ENCODE results near the gene NCK2.

Gene NCK2

GRCh38 chr2:105777506-105778055, 32.9 kb downstream of the NCK2 start:
- DNase-seq (ENCODE audit: low read depth) = no peak

DNA sequence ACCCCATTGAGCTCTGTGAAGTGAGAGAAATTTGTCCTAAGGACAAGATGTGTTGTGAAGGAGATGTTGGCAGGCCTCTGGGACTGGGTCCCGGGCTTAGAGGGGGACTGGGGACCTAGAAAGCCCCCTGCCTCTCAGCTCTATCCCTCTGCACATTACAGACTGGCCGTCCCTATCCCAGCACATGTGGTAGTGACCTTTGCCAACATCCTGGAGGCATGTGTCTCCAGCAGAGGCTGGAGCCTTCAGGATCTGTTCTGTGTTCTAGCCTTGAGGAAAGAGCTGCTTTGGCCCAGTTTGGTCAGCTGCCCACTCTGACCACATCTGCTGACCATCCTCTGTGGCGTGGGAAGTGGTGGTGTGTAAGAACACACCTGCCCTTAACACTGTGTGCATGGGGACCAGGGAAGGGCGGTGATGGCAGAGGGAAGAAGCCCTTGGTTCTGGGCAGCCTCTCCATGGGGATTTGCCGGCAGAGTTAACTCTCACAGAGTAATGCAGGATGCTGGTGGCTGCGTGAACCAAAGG, 33.4 kb downstream of the NCK2 start:
- no peak for DNase-seq (ENCODE audit: low read depth)

DNA sequence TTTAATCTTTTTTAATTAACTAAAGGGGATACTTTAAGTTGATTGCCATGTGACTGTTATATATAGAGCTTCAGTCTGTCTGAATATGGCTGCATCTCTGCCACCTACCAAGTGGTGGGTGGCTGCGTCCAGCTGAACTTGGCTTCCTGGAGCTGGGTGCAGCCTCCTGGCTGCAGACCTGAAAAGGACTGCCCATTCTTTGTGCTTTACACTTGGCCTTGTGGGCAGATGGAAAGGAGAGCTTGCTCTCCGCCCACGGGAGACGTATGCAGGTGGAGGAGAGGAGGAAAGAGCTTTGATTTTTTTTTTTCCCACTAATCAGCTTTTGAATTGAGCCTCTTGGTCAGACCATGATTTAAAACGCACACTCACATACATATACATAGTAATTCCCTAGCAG, 34.7 kb downstream of the NCK2 start:
- DNase-seq (ENCODE audit: low read depth) = no peak

DNA sequence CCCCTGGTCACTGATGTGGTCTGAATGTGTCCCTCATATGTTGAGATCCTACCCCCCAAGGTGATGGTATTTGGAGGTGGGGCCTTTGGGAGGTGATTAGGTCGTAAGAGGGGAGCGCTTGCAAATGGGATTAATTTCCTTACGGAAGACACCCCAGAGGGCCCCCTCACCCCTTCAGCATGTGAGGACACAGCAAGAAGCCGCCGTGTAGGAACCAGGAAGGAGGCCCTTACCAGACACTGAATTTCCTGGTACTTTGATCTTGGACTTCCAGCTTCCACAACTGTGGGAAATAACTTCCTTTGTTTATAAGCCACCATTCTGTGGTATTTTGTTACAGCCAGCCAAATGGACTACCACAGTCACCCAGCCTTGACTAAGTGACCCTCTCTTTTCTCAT, 35.9 kb downstream of the NCK2 start:
- no peak for DNase-seq (ENCODE audit: low read depth)

DNA sequence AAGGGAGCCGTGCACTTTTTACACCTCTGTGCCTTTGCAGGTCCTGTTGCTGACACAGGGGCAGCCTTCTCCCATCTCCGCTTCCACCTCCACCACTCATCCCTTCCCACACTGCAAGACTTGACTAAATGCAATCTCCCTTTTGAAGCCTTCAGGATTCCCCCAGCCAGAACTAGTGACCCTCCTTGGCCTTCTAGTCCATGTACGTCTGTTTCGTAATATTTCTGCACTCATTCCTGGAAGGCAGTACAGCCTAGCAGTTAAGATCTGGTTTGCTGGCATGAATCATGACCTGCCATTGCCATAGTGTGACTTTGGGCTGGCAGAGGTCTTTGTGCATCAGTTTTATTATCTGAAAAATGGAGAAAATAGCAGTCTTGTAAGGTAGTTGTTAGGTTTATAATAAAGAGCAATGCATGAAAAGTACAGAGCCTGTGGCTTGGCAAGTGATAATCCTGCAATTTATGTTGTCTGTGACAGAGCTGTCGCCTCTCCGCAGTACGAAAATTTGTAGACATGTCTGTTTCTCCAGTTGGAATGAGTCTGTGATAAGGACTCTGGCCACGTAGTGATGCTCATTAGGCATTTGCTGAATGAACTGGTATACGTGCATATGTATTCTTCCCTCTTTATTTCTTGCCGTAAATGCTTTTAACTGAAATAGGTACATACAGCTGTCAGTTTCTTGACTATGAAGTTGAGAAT, 36.7 kb downstream of the NCK2 start:
- no peak for DNase-seq (ENCODE audit: low read depth)

- DNase-seq (ENCODE audit: low read depth) = no peak
These were observed 37.4 kb downstream of the NCK2 start for GRCh38 chr2:105782123-105782522.

DNA sequence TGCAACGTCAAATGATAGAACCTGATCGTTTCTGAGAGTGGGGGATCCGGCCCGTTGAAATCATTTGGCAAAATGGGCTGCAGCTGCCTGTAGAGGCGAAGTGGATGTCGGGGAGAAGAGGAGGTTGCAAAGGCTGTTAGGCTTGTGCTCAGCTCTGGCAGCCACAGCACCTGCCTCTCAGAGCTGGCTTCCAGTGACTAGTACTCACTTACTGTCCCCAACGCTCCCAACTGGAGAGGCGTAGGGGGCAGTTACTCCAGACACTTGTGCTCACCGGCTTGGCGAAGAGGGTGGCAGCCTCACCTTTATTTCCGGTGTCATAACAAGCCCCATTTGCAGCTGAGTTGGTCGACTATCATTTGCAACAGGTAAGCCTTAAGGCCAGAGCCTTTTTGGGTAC, 37.9 kb downstream of the NCK2 start:
- DNase-seq (ENCODE audit: low read depth) = no peak

DNA sequence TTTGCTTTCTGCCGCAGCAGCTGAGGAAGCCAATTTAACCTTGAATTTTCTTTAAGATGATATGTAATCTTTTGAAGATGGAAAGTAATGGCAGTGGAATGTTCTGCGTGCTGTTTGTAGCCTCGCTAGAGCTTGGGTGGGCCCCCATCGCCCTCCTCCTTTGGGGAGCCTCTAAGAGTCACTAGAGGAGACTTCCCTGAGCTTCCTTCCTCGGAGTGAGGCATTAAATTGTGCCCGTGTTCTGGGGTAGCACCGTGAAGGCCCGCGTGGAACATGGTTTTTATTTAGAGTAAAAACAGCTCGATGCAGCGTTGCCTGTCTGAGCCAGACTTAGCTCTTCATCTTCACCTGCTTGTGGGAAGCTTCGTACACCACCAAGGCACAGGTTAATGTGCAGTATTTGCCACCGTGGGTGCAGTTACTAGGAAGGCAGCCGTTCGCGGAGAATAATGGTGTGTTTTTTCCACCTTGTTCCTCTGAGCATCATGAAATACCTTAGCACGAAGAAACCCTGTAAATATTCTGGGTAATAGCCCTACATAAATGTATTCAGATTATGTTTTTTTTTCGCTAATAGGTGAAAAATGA, 38.5 kb downstream of the NCK2 start:
- no peak for DNase-seq (ENCODE audit: low read depth)

DNA sequence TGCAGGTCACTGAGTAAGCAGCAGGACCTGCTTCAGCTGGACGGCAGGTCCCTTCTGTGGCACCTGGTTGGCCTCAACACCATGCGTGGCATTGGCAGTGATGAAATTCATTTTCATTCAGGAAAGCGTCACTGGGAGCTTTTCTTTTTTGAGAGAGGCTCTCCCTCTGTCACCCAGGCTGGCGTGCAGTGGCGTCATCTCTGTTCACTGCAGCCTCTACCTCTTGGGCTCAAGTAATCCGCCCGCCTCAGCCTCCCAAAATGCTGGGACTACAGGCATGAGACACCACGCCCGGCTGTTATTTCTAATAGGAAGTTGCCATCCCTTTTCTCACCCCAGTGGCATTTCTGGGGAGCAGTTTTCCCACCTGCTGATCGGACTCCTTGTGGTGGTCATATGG, 39.3 kb downstream of the NCK2 start:
- no peak for DNase-seq (ENCODE audit: low read depth)

- no peak for DNase-seq (ENCODE audit: low read depth)
These were observed 39.9 kb downstream of the NCK2 start for GRCh38 chr2:105784589-105784988.

DNA sequence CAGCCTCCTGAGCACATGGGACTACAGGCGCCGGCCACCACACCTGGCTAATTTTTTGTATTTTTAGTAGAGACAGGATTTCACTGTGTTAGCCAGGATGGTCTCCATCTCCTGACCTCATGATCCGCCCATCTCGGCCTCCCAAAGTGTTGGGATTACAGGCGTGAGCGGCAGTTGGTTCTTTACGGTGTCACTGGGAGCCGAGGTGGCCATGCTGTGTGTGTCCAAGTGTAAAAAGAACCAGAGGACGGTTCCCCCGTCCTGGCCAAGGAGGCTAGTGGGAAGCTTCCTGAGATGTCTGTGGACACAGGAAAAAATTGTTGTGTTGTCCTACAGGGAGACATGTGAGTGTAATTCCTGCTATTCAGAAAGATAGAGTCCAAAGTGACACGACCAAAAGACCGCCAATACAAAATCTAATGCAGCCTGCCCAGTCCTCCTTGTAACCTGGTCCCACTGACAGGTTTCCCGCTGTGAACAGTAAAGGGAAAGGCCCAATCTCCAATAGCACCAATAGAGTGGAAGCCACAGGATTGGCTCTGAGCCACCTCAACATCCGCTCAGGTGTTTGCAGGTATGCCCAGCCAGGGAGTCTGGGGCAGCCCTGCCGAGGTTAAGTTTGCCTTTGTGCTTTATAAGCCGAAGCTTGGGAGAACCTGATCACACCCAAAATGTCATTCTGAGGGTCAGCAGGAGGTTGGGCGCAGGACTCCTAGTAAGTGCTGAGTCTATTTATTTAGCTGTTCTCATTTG, 40.6 kb downstream of the NCK2 start:
- no peak for DNase-seq (ENCODE audit: low read depth)

DNA sequence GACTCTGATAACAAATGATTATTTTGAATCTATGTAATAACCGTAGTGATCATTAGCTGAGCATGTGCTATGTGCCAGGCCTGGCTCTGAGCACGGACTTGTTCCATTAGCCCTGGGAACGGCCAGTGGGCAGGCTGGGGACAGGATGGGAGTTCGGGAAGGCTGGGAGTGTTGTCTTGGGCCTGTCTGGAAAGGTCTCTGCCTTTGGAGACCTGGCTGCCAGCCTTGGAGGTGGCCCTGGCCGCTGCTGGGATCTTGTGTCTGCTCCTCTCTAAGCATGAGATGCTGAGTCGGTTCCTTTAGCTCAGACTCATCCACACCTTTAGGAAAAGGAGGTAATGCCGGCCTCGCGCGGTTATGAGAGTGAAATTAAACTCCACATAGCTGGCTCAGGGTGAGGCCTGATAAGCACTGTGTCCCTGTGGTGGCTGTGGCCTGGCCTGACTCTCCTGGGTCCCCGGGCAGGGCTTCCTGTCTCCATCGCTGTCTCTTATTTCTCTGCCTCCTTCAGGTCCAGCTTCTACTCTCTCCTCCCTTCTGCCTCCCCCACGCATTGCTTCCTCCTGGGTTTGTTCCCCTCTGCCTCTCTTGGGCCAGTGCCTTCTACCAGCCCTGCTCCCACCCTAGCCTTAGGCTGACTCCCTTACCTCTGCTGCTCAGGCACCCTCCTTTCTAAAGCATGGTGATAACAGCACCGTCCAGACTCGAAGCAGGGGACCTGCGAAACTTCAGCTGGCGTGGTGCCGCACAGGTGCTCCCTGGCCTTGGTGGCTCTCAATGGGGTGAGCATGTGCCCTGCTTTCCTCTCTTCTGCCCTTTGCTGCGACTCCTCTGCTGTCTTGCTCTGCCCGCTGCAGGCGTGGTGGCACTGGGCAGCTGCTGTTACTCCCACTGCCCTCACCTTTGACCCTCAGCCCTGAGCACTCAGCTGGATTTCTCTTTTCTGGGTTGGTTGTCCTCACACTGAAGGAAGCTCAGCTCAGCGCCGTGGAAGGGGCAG, 41.8 kb downstream of the NCK2 start:
- no peak for DNase-seq (ENCODE audit: low read depth)

DNA sequence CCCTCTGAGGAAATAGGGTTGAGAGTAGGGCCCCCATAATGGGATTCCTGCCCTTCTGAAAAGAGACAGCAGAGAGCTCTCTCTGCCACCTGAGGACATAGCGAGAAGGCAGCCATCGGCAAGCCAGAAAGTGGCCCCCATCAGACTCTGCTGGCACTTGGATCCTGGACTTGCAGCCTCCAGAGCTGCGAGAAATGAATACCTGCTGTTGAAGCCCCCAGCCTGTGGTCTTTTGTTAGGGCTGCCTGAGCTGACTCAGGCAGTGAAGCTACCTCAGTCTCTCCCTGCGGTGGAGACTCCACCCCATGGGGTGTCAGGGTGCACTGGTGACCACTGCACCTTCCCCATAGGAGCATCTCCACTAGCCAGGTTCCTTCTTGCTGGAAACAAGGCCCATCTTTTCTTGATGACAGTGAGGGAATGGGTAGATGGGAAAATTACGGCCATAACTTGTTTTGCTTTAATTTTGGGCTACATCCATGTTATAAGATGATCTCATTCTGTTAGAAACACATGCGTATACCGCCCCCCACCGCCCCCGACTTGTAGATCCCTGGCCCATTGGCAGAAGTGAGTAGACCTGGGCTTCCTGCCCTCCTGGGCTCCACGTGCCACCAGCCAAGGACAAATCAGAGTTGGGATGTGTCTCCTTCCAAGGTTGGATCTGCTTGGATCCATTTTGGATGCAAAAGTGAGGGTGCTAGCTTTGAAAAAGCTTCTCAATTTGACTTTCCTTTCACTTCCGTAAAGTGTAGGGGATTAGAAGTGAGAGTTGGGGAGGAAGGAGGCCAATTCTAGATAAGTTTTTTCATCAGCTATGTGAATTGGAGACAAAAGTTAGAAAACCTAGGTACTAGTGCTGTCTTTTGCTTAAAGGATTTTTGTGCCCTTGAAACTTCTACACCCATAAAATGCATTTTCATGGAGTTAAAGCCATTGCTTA, 42.9 kb downstream of the NCK2 start:
- DNase-seq (ENCODE audit: low read depth) = no peak

DNA sequence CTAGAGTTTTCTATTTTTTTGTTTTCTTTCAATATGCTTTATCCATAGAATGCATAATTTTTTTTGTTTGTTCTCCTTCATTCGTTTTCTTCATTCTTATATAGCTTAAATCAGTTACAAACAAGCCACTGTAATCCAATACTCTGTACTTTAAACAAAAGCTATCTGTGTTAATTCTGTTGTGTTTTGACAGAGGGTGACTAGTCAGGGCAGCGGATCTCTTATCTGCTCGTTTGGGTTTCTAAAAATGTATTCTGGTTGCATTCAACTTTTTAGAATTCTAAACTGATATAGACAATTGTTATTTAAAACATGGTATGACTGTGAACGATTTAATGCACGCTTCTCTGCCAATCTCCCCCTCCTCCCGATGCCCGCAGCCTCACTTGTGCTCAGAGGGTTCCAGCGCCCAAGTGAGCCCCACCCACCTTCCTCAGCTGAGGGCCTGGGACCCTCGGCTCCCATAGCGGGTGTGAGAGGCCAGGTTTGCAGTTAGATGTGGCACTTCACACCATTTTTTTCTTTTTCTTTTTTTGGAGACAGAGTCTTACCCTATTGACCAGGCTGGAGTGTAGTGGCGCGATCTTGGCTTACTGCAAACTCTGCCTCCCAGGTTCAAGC, 44.1 kb downstream of the NCK2 start:
- DNase-seq (ENCODE audit: low read depth) = no peak

- DNase-seq (ENCODE audit: low read depth) = peak; percentile 58
These were observed 45.2 kb downstream of the NCK2 start for GRCh38 chr2:105789745-105790460.

DNA sequence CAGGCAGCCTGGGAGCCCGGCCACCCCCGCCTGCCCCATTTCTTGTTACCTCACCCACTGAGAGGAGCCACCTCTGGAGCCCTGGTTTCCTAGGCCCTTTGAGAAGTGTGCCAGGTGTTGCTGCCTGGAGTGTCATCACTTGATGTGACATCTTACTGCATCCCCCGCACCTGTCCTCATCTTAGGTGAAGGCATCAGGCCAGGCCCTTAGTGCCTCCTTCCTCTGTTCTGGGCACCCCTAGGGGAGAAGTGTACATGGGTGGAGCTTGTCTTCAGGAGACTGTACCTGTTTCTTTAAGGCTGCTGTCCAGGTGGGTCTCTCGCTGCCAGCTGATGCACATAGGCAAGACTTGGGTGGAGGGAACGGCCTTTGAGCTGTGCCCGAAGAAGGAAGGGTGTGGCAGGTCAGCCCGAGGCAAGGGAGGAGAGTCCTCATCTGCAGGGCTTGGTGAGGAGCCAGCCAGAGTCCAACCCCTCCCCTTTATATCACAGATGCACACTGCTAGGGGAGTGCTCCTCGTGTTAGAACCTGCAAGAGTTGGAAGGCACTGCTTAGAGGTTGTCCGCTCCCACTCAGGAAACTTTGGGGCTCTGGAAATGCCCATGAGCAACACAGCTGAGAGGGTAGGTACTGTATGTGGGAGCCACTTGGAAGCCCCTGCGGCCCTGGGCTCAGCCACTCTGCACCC, 45.9 kb downstream of the NCK2 start:
- DNase-seq (ENCODE audit: low read depth) = no peak

DNA sequence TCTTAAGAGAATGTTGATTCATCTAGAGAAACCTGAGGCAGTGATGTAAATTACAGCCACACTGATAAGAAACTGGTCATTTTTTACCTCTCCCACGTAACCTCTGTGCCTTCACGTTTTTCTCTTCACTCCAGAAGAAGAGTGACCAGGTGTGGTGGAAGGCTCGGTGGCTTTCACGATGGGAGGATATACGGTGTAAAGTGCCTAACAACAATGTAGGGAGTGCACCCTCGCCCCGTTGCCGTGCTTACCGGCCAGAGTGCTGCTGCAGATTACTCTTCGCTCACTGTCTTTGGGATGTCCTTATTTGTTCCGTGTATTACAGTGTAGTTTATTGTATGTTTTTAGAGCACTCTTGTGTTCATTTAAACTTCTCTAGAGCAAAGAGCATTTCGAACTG, 46.5 kb downstream of the NCK2 start:
- DNase-seq (ENCODE audit: low read depth) = no peak

DNA sequence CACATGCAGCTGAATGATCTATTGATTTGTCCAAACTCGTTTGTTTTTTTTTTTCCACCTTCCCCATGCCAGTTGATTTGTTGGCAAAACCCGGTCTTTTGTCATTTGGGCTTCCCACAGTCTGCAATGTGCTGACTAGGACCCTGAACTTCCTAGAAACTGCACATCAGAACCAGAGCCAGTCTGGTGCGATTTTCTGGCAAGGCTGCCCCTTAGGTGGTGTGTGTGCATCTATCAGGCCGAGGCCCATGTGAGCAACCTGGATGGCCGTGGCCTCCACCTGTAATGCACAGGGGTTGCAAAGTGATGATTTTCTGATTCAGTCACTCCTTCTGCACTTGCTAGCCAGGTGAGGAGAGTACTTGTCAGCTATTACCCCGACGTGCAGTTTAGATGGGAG, 47.8 kb downstream of the NCK2 start:
- no peak for DNase-seq (ENCODE audit: low read depth)
